H1 (cell line): ENCODE results near the gene MRPL22. TPM values are rescaled to one million over a fixed set of nuclear protein-coding genes. Genes with fewer than 3 reads are reported as not detected.

Experiments used
- CTCF ChIA-PET: fragments of 300-600 bp; sonication (Branson Sonifier 250); formaldehyde crosslinking; loops from one replicate; lab custom pipeline; 2021; ENCODE audit not compliant: partially characterized antibody; lab: Charles Lee
- POLR2A ChIA-PET: fragments of 300-600 bp; sonication (Branson Sonifier 250); formaldehyde crosslinking; loops from one replicate; lab custom pipeline; 2021; ENCODE audit warnings: inconsistent platforms; ENCODE audit not compliant: partially characterized antibody; lab: Charles Lee
- DNase-seq, 2 experiments: peaks; one replicate each; pipeline versions ENCODE4 v3.0.0 to v3.0.0-alpha.2; 2010 to 2022; ENCODE audit warnings: low spot score in 2 of 2, low read depth in 1 of 2, mixed read lengths in 1 of 2
- FAIRE-seq: peaks from 2 replicates; lab custom pipeline; 2011; peaks lifted over from hg19 to GRCh38; lab: Jason Lieb, UNC
- H2AFZ ChIP-seq: 2 replicates; pipeline ENCODE4 v1.8.1; 2012; ENCODE audit warnings: low read length, inconsistent platforms
- H2AK5ac ChIP-seq: 2 replicates; pipeline ENCODE4 v1.6.1; 2013; ENCODE audit warnings: low read depth, low read length
- H2BK120ac ChIP-seq: replicated peaks from 2 replicates; pipeline ENCODE3; 2013; ENCODE audit warnings: low read depth, low read length, inconsistent platforms
- H2BK12ac ChIP-seq: 2 replicates; pipeline ENCODE4 v1.6.1; 2013; ENCODE audit warnings: low read depth, low read length
- H2BK15ac ChIP-seq: 2 replicates; pipeline ENCODE4 v1.6.1; 2013; ENCODE audit warnings: low read length
- H2BK20ac ChIP-seq: 2 replicates; pipeline ENCODE4 v1.6.1; 2013; ENCODE audit warnings: low read length
- H2BK5ac ChIP-seq: 2 replicates; pipeline ENCODE4 v1.6.1; 2013; ENCODE audit warnings: low read depth, low read length
- H3K14ac ChIP-seq: 2 replicates; pipeline ENCODE4 v1.6.1; 2013; ENCODE audit warnings: inconsistent platforms; ENCODE audit not compliant: insufficient read length
- H3K18ac ChIP-seq: 2 replicates; pipeline ENCODE4 v1.6.1; 2013; ENCODE audit warnings: low read length; ENCODE audit errors: extremely low read depth
- H3K23ac ChIP-seq: 2 replicates; pipeline ENCODE4 v1.6.1; 2013; ENCODE audit warnings: inconsistent platforms; ENCODE audit not compliant: insufficient read length
- H3K23me2 ChIP-seq: 2 replicates; pipeline ENCODE4 v1.6.1; 2013; ENCODE audit warnings: low read depth, low read length
- H3K27ac ChIP-seq: 2 replicates; pipeline ENCODE4 v1.6.1; 2011; ENCODE audit warnings: low read depth, low read length, inconsistent platforms
- H3K27me3 ChIP-seq, 4 experiments: replicated peaks in 1 of 4; 1 replicate in 1 of 4; 2 replicates in 3 of 4; pipeline versions ENCODE4 v1.6.1 to v1.8.1; 2011 to 2013; ENCODE audit warnings: low read length in 3 of 4, mild to moderate bottlenecking in 3 of 4, inconsistent platforms in 2 of 4, mixed read lengths in 2 of 4, moderate library complexity in 1 of 4; ENCODE audit not compliant: control insufficient read depth in 3 of 4, insufficient read depth in 3 of 4; ENCODE audit errors: extremely low read depth in 1 of 4
- H3K36me3 ChIP-seq, 4 experiments: 2 replicates each; pipeline versions ENCODE4 v1.6.1 to v1.8.1; 2011 to 2013; ENCODE audit warnings: mild to moderate bottlenecking in 4 of 4, low read length in 3 of 4, moderate library complexity in 2 of 4, control low read depth in 1 of 4, inconsistent platforms in 1 of 4; ENCODE audit not compliant: insufficient read depth in 4 of 4, control insufficient read depth in 2 of 4
- H3K4ac ChIP-seq: replicated peaks from 2 replicates; pipeline ENCODE3; 2013; ENCODE audit warnings: low read length, low read depth, mixed read lengths, inconsistent platforms; ENCODE audit not compliant: insufficient read length
- H3K4me1 ChIP-seq, 4 experiments: replicated peaks in 1 of 4; 1 replicate in 1 of 4; 2 replicates in 3 of 4; pipeline versions ENCODE4 v1.6.1 to v1.8.1; 2011 to 2013; ENCODE audit warnings: low read length in 3 of 4, inconsistent platforms in 2 of 4, mixed read lengths in 1 of 4; ENCODE audit not compliant: insufficient read depth in 4 of 4, control insufficient read depth in 3 of 4
- H3K4me2 ChIP-seq, 2 experiments: 2 replicates each; pipeline versions ENCODE4 v1.6.1 to v1.8.1; 2011 to 2013; ENCODE audit warnings: low read depth in 2 of 2, low read length in 2 of 2, control low read depth in 1 of 2, inconsistent platforms in 1 of 2, mild to moderate bottlenecking in 1 of 2; ENCODE audit not compliant: insufficient read depth in 1 of 2
- H3K4me3 ChIP-seq, 4 experiments: fragments of 200-600, 300-600 bp in 1 of 4; sonication (generic), shearing (Covaris generic), sonication (Bioruptor Twin) in 1 of 4; 2 replicates each; pipeline versions ENCODE4 v1.5.1 to v1.8.1; 2011 to 2016; ENCODE audit warnings: low read length in 4 of 4, low read depth in 3 of 4, control low read depth in 2 of 4, inconsistent platforms in 2 of 4, mild to moderate bottlenecking in 2 of 4, mixed read lengths in 1 of 4, moderate library complexity in 1 of 4; ENCODE audit not compliant: insufficient read depth in 2 of 4; ENCODE audit errors: extremely low read depth in 1 of 4
- H3K56ac ChIP-seq: replicated peaks from 2 replicates; pipeline ENCODE3; 2013; ENCODE audit warnings: low read depth, mild to moderate bottlenecking, mixed read lengths, low read length, inconsistent platforms; ENCODE audit not compliant: insufficient read length
- H3K79me1 ChIP-seq: 2 replicates; pipeline ENCODE4 v1.6.1; 2013; ENCODE audit warnings: low read depth, low read length, control low read depth
- H3K79me2 ChIP-seq, 2 experiments: 2 replicates each; pipeline versions ENCODE4 v1.6.1 to v1.8.1; 2012 to 2013; ENCODE audit warnings: low read length in 2 of 2, mild to moderate bottlenecking in 2 of 2, inconsistent platforms in 1 of 2; ENCODE audit not compliant: insufficient read depth in 2 of 2, control insufficient read depth in 1 of 2
- H3K9ac ChIP-seq, 4 experiments: replicated peaks in 1 of 4; 1 replicate in 1 of 4; 2 replicates in 3 of 4; pipeline versions ENCODE4 v1.6.1 to v1.8.1; 2011 to 2013; ENCODE audit warnings: low read depth in 3 of 4, low read length in 3 of 4, control low read depth in 2 of 4, mild to moderate bottlenecking in 2 of 4, moderate library complexity in 2 of 4, inconsistent platforms in 1 of 4; ENCODE audit errors: extremely low read depth in 1 of 4
- H3K9me3 ChIP-seq, 2 experiments: 2 replicates each; pipeline versions ENCODE4 v1.6.1 to v1.8.1; 2012 to 2013; ENCODE audit warnings: mild to moderate bottlenecking in 2 of 2, moderate library complexity in 2 of 2, control low read depth in 1 of 2, inconsistent platforms in 1 of 2, low read depth in 1 of 2, low read length in 1 of 2, mixed read lengths in 1 of 2; ENCODE audit not compliant: insufficient read depth in 2 of 2
- H4K20me1 ChIP-seq, 2 experiments: replicated peaks in 1 of 2; 2 replicates each; pipeline versions ENCODE3 to v1.8.1; 2011 to 2013; ENCODE audit warnings: inconsistent platforms in 2 of 2, low read length in 2 of 2, mild to moderate bottlenecking in 1 of 2; ENCODE audit not compliant: insufficient read depth in 2 of 2, control insufficient read depth in 1 of 2
- H4K5ac ChIP-seq: 2 replicates; pipeline ENCODE4 v1.6.1; 2013; ENCODE audit warnings: low read length, low read depth, mixed read lengths, inconsistent platforms; ENCODE audit not compliant: insufficient read length
- H4K8ac ChIP-seq: 2 replicates; pipeline ENCODE4 v1.8.0; 2013; ENCODE audit warnings: mild to moderate bottlenecking, moderate library complexity, low read length, inconsistent platforms; ENCODE audit not compliant: insufficient read depth; ENCODE audit errors: extremely low read depth
- H4K91ac ChIP-seq: replicated peaks from 2 replicates; pipeline ENCODE3; 2013; ENCODE audit warnings: low read length, mixed read lengths, inconsistent platforms; ENCODE audit not compliant: insufficient read length
- CHD1 ChIP-seq: IDR thresholded peaks from 2 replicates; pipeline ENCODE4 v1.6.1; 2012; ENCODE audit warnings: low read depth, low read length, improper control_type of control experiment
- JUN ChIP-seq: IDR thresholded peaks from 2 replicates; pipeline ENCODE4 v1.6.1; 2011; ENCODE audit warnings: low read depth, mild to moderate bottlenecking, improper control_type of control experiment, low read length
- KDM4A ChIP-seq: IDR thresholded peaks from one replicate; pipeline ENCODE4 v1.7.1; 2012; ENCODE audit warnings: low read depth, mild to moderate bottlenecking, moderate library complexity, low read length, inconsistent platforms; ENCODE audit not compliant: severe bottlenecking
- NANOG ChIP-seq: IDR thresholded peaks from 2 replicates; pipeline ENCODE4 v1.6.1; 2011; ENCODE audit warnings: low read length, low read depth, mild to moderate bottlenecking, inconsistent platforms; ENCODE audit not compliant: insufficient read depth, poor library complexity, severe bottlenecking
- NRF1 ChIP-seq: IDR thresholded peaks from 2 replicates; pipeline ENCODE4 v1.6.1; 2011; ENCODE audit warnings: mild to moderate bottlenecking, low read depth, low read length, improper control_type of control experiment
- SIN3A ChIP-seq, 2 experiments: IDR thresholded peaks in 1 of 2; conservative IDR thresholded peaks in 1 of 2; 2 replicates each; pipeline ENCODE4 v1.6.1; 2011 to 2012; ENCODE audit warnings: low read length in 2 of 2, improper control_type of control experiment in 1 of 2, low read depth in 1 of 2, mild to moderate bottlenecking in 1 of 2
- SP2 ChIP-seq: IDR thresholded peaks from 2 replicates; pipeline ENCODE4 v1.6.1; 2012; ENCODE audit warnings: mild to moderate bottlenecking, low read length, inconsistent platforms
- SP4 ChIP-seq: IDR thresholded peaks from 2 replicates; pipeline ENCODE4 v1.6.1; 2012; ENCODE audit warnings: low read length, inconsistent platforms
- SUZ12 ChIP-seq: fragments of 200-600 bp; sonication (generic); IDR thresholded peaks from 2 replicates; pipeline ENCODE4 v1.6.1; 2012; ENCODE audit warnings: mild to moderate bottlenecking, inconsistent platforms, low read length, moderate library complexity, mixed read lengths
- TAF7 ChIP-seq: optimal IDR thresholded peaks from 2 replicates; pipeline ENCODE3; 2011; ENCODE audit warnings: low read depth, mild to moderate bottlenecking, inconsistent platforms, low read length, moderate library complexity, borderline replicate concordance
- WGBS, 2 experiments: shearing (Covaris generic) in 1 of 2; methylation state at CpG; one replicate each; pipeline versions ENCODE4 v1.1.6 to v1.1.7; 2013 to 2015; ENCODE audit warnings: low lambda C conversion rate in 2 of 2, mixed read lengths in 2 of 2, inconsistent platforms in 1 of 2, low coverage in 1 of 2, missing lambda C conversion rate in 1 of 2; ENCODE audit not compliant: insufficient replicate concordance in 2 of 2, insufficient coverage in 1 of 2, insufficient read length in 1 of 2; ENCODE audit errors: extremely low coverage in 1 of 2, missing lambda C conversion rate in 1 of 2; 5-methylcytosine and 5-hydroxymethylcytosine counted together
- polyA plus RNA-seq, 7 experiments: library from polyadenylated mRNA; depleted of rRNA in 3 of 7; stranded (reverse) in 5 of 7; unstranded in 2 of 7; fragments of >200 nt in 5 of 7; fragments of 200-250 nt in 2 of 7; gene quantifications; 1 replicate in 5 of 7; 2 replicates in 1 of 7; 4 replicates in 1 of 7; pipeline versions ENCODE4 v1.2.1 to v1.2.3, GENCODE V29; 2011 to 2013; ENCODE audit warnings: missing spikeins in 2 of 7, mixed read lengths in 2 of 7
- total RNA-seq: library from RNA; stranded (reverse); fragmentation: NEBNext Ultra II Directional; extraction: Animal tissue kit (Norgen Biotek cat#: 25700); gene quantifications from 2 replicates; pipeline ENCODE4 v1.2.1, GENCODE V29; 2021

The MRPL22 gene
- total and polyA plus RNA-seq, 2 of the 8 experiments (the other 6 are each of a cell fraction or from before 2014, with no cell fraction given), result 46.8 to 65.6 TPM

DNA sequence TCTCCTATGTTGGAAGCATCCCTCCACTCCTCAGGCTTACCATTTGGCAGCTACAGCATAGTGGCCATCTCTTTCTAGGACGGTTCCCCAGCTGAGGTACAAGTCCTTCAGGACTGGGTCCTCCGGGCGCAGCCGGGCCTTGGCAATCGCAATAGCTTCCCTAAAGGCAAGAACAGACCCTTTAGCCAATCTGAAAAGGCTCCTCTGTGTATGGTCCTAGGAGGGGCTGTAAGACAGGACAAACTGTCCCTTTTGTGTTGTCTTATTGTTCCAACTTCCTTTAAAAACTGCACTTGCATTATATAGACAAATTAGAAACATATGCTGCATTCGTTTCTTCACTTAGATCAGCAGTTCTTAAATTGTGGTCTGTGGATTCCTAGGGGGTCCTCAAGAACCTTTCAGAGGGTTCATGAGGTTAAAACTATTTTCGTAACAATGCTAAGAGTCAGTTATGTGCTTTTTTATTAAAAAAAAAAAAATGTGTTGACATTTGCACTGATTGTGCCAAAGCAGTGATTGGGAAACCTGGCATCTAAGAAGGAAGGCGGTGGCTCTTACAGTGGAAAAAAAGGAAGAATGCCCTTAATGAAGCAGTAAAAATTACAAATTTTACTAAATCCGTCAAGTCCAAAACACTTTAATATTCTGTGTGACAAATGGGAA is 41.6 kb upstream of the MRPL22 start:
- H4K20me1 ChIP-seq, result no peaks in the 10 kb centered on the region
- no peak overlapping the region for H3K14ac ChIP-seq
- no peak overlapping the region for H3K4ac ChIP-seq
- no peak overlapping the region for H2BK5ac ChIP-seq
- no peaks in the 10 kb centered on the region; the same call in 1 of the 2 replicates for H3K23me2 ChIP-seq
- H3K79me1 ChIP-seq, result no peaks in the 10 kb centered on the region
- H3K4me2 ChIP-seq, result no peak overlapping the region
- H3K27ac ChIP-seq, result no peak overlapping the region
- H3K9me3 ChIP-seq, result no peaks in the 10 kb centered on the region
- H3K4me3 ChIP-seq, result no peak overlapping the region
- H3K36me3 ChIP-seq, result peaks cover 30 to 87% (median 63%) of the 10 kb centered on the region in 4 experiments
- FAIRE-seq, result no peak
- H2AFZ ChIP-seq, result no peak overlapping the region
- no peak overlapping the region for H2BK120ac ChIP-seq
- ChIA-PET POLR2A (no interaction called here), CTCF (interaction anchor here (1.1 kb wide), 1 partner anchor 19 kb away, joined by 4 read pairs; no protein-coding TSS in a partner anchor)
- no peak overlapping the region for H2BK15ac ChIP-seq
- H3K4me1 ChIP-seq, result no peaks in the 10 kb centered on the region
- no peak overlapping the region for H2BK20ac ChIP-seq
- H3K9ac ChIP-seq, result no peak overlapping the region
- no peak overlapping the region for H2AK5ac ChIP-seq
- no peak overlapping the region for H3K23ac ChIP-seq
- H4K91ac ChIP-seq, result no peak overlapping the region
- TF ChIP-seq SP4 (no peak), SIN3A (conservative IDR thresholded peaks at IDR 0.05 in 1 of 2, IDR thresholded peaks at IDR 0.05 in 1 of 2; ENCODE audit: low read depth in 1 of 2, low read length in 2 of 2) (no peak), SP2 (no peak), NRF1 (no peak), SUZ12 (no peak), KDM4A (no peak), JUN (no peak), TAF7 (no peak), CHD1 (no peak), NANOG (no peak)
- H4K5ac ChIP-seq, result no peak overlapping the region
- no peak overlapping the region for H4K8ac ChIP-seq
- 87% methylated on average over 9 of the region's 9 CpGs; no CpG with 5 or more reads in 1 of the 2 experiments for WGBS, 2 experiments
- H3K79me2 ChIP-seq, result no peaks in the 10 kb centered on the region
- no peaks in the 10 kb centered on the region for H3K27me3 ChIP-seq
- H3K56ac ChIP-seq, result no peak overlapping the region
- no peak overlapping the region for H2BK12ac ChIP-seq
- no peak for DNase-seq
- no peak overlapping the region for H3K18ac ChIP-seq
